ENCODE measurements around the gene WDR18. TPM values are rescaled to one million over a fixed set of nuclear protein-coding genes. Genes with fewer than 3 reads are reported as not detected.

Gene WDR18
- total and polyA plus RNA-seq, 2 of the 8 experiments (the other 6 are each of a cell fraction or from before 2014, with no cell fraction given), result 87.7 to 177 TPM

GRCh38 chr19:966485-967088, 17.6 kb upstream of the WDR18 start:
- H3K36me3 ChIP-seq (ENCODE audit: control insufficient read depth in 2 of 4, insufficient read depth in 4 of 4, low read length in 3 of 4), result peaks cover 15 to 67% (median 41%) of the 10 kb centered on the region in 4 experiments
- no peaks in the 10 kb centered on the region for H3K23me2 ChIP-seq (ENCODE audit: low read depth, low read length)
- H2AFZ ChIP-seq (ENCODE audit: low read length), result no peak overlapping the region
- H2BK120ac ChIP-seq (replicated peaks; ENCODE audit: low read depth, low read length), result no peak overlapping the region
- H2BK12ac ChIP-seq (ENCODE audit: low read depth, low read length), result no peak overlapping the region
- H3K56ac ChIP-seq (replicated peaks; ENCODE audit: insufficient read length, low read depth, low read length), result no peak overlapping the region
- H2BK15ac ChIP-seq (ENCODE audit: low read length), result no peak overlapping the region
- H2BK5ac ChIP-seq (ENCODE audit: low read depth, low read length), result no peak overlapping the region
- TF ChIP-seq KDM1A (IDR thresholded peaks at IDR 0.05; ENCODE audit: borderline replicate concordance, low read length) (peak; percentile 49; the same call in 1 of the 2 replicates), NRF1 (IDR thresholded peaks at IDR 0.05; ENCODE audit: low read depth, low read length) (no peak), RFX5 (IDR thresholded peaks at IDR 0.05; ENCODE audit: borderline replicate concordance, low read depth, low read length) (no peak)
- no peak overlapping the region for H2AK5ac ChIP-seq (ENCODE audit: low read depth, low read length)
- peaks cover 5 to 18% of the 10 kb centered on the region in 2 experiments for H3K9me3 ChIP-seq (ENCODE audit: insufficient read depth in 2 of 2, low read depth in 1 of 2, low read length in 1 of 2)
- no peaks in the 10 kb centered on the region for H3K27me3 ChIP-seq (replicated peaks in 1 of 4; ENCODE audit: control insufficient read depth in 3 of 4, extremely low read depth in 1 of 4, insufficient read depth in 3 of 4, low read length in 3 of 4)
- no peak overlapping the region for H3K18ac ChIP-seq (ENCODE audit: extremely low read depth, low read length)
- no peak overlapping the region for H3K9ac ChIP-seq (replicated peaks in 1 of 4; ENCODE audit: extremely low read depth in 1 of 4, low read depth in 3 of 4, low read length in 3 of 4)
- H2BK20ac ChIP-seq (ENCODE audit: low read length), result no peak overlapping the region
- ChIA-PET CTCF (ENCODE audit: partially characterized antibody) (interaction anchor here (0.7 to 1.4 kb wide), 6 partner anchors 9 to 50 kb away, joined by 3 to 5 read pairs (median 4); no protein-coding TSS in a partner anchor), POLR2A (ENCODE audit: partially characterized antibody) (interaction anchor here (0.7 to 1.9 kb wide), 2 partner anchors 9 to 176 kb away, joined by 3 to 4 read pairs; no protein-coding TSS in a partner anchor)
- H3K14ac ChIP-seq (ENCODE audit: insufficient read length), result no peak overlapping the region
- no peak overlapping the region for H3K27ac ChIP-seq (ENCODE audit: low read depth, low read length)
- H4K5ac ChIP-seq (ENCODE audit: insufficient read length, low read depth, low read length), result no peak overlapping the region
- FAIRE-seq (no peak), DNase-seq (ENCODE audit: low read depth in 1 of 2, low spot score in 2 of 2) (no peak)
- no peaks in the 10 kb centered on the region for H3K79me2 ChIP-seq (ENCODE audit: control insufficient read depth in 1 of 2, insufficient read depth in 2 of 2, low read length in 2 of 2)
- no peak overlapping the region for H3K23ac ChIP-seq (ENCODE audit: insufficient read length)
- H3K4ac ChIP-seq (replicated peaks; ENCODE audit: insufficient read length, low read depth, low read length), result no peak overlapping the region
- no peak overlapping the region for H3K4me3 ChIP-seq (ENCODE audit: extremely low read depth in 1 of 4, insufficient read depth in 2 of 4, low read depth in 3 of 4, low read length in 4 of 4)
- no peak overlapping the region for H3K4me2 ChIP-seq (ENCODE audit: insufficient read depth in 1 of 2, low read depth in 2 of 2, low read length in 2 of 2)
- H4K91ac ChIP-seq (replicated peaks; ENCODE audit: insufficient read length, low read length), result no peak overlapping the region
- H4K20me1 ChIP-seq (replicated peaks in 1 of 2; ENCODE audit: control insufficient read depth in 1 of 2, insufficient read depth in 2 of 2, low read length in 2 of 2), result peaks cover 0 to 3% of the 10 kb centered on the region in 2 experiments
- 94% methylated on average over 17 of the region's 17 CpGs; no CpG with 5 or more reads in 1 of the 2 experiments for WGBS, 2 experiments (ENCODE audit: extremely low coverage in 1 of 2, insufficient coverage in 1 of 2, insufficient read length in 1 of 2, insufficient replicate concordance in 2 of 2, low coverage in 1 of 2, low lambda C conversion rate in 2 of 2, missing lambda C conversion rate in 1 of 2)
- H3K79me1 ChIP-seq (ENCODE audit: low read depth, low read length), result no peaks in the 10 kb centered on the region
- H4K8ac ChIP-seq (ENCODE audit: extremely low read depth, insufficient read depth, low read length), result no peak overlapping the region
- no peaks in the 10 kb centered on the region for H3K4me1 ChIP-seq (replicated peaks in 1 of 4; ENCODE audit: control insufficient read depth in 3 of 4, insufficient read depth in 4 of 4, low read length in 3 of 4)

All from H1 (cell line).